HG03060 (cell line): ENCODE measurements around the gene MT1H.

Experiments used
- ATAC-seq: cut with Tn5 transposase; IDR thresholded peaks from one replicate; pipeline ENCODE4 v1.9.1; 2021; ENCODE audit warnings: low read depth, moderate number of reproducible peaks; ENCODE audit not compliant: unreplicated experiment

Gene MT1H

GRCh38 chr16:56682703-56683397 is 13.2 kb downstream of the MT1H start:
- ATAC-seq = no peak

- no peak for ATAC-seq
Measured at GRCh38 chr16:56683424-56684172, 14.0 kb downstream of the MT1H start.

GRCh38 chr16:56684256-56684925 is 14.8 kb downstream of the MT1H start:
- no peak for ATAC-seq

GRCh38 chr16:56684926-56685590 is 15.4 kb downstream of the MT1H start:
- ATAC-seq = no peak

DNA sequence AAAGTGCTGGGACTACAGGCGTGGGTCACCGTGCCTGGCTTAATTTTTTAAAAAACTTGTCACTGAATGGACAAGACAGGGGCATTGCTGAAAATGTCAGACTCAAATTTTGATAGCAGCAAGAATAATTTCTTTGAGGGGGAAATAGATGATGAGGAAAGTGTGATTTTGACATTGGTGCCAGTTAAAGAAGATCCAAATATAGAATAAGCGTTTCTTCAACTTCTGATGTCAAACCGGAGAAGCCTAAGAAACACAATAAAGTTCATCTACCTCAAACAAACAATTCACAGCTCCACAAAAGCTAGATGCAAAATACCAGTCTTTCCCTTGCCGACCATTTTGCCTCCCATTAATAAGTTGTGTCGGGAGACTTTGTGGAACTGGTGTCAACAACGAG is 17.1 kb downstream of the MT1H start:
- ATAC-seq = no peak

- ATAC-seq = no peak
Measured at GRCh38 chr16:56688762-56689161, 19.1 kb downstream of the MT1H start.

DNA sequence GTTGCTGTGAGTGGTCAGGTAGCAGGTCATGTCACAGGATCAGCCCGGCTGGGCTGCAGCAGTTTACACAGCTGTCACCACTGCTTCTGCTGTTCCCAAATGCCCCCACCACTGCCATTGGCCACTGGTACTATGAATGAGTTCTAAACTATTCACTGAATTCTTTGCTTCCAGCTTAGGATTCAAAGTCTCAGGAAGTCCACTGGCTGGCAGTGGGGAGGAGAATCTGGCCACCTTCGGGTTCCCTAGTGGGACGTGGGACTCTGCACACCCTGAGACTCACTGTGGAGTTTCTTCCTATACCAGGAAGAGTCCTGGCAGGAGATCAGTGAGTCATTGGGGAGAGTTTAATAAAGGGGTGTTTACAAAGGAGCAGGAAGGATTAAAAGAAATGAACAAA is 19.6 kb downstream of the MT1H start:
- ATAC-seq = no peak

GRCh38 chr16:56690420-56691122 is 21.0 kb downstream of the MT1H start:
- no peak for ATAC-seq

DNA sequence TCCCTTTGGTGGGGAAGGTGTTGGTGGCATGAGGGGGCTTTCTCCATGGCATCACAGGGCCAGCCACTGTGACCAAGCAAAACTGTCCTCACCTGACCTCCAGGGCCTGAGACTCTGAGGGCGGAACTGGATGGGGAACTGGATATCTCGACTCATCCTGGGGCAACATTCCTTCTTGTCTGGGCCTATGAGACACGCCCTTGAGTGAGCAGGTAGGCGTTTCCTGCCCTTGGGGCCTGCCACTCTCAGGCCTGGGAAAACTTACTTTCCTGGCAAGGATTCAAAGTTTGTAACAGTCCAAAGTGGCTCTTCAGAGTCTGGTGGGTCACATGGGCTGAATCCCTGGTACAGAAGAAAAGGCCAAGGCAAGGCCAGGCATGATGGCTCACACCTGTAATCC is 22.3 kb downstream of the MT1H start:
- ATAC-seq = no peak

DNA sequence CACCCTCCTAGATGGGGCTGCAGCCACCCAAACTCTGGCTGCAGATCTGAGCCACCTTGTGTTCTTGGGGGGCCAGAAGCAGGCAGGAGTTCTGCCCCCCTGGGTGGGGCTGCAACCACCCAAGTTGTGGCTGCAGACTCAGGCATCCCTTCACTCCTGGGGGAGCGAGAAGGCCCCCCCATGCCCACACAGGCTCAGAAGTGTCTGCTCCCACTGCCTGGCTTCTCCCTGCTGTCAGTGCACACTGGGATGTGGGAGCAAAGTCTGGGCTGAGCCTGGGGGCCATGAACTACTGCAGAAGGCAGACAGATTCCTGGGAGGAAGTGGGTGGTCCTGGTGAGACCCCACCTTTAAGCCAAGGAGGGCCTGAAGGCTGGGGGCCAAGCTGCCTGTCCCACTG is 25.6 kb downstream of the MT1H start:
- no peak for ATAC-seq

- ATAC-seq = no peak
Measured at GRCh38 chr16:56697456-56698155, 28.0 kb downstream of the MT1H start.

- ATAC-seq = no peak
Measured at GRCh38 chr16:56700195-56700594, 30.6 kb downstream of the MT1H start.

DNA sequence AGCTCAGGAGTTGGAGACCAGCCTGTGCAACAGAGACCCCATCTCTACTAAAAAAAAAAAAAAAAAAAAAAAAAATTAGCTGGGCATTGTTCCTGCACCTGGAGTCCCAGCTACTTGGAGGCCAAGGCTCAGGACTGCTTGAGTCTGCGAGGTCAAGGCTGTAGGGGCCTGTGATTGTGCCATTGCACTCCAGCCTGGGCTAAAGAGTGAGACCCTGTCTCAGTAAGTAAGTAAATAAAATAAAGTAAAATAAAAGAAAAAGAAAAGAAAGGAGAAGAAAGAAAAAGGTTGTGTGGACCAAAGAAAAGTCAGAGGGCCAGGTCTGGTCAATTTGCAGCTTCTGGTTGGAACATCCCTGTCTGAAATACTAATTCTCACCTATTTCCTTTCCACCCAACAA is 31.0 kb downstream of the MT1H start:
- no peak for ATAC-seq

- ATAC-seq = no peak
Measured at GRCh38 chr16:56701534-56701933, 31.9 kb downstream of the MT1H start.

GRCh38 chr16:56702836-56703235 is 33.2 kb downstream of the MT1H start:
- no peak for ATAC-seq

GRCh38 chr16:56708525-56709442 is 39.2 kb downstream of the MT1H start:
- ATAC-seq = no peak

DNA sequence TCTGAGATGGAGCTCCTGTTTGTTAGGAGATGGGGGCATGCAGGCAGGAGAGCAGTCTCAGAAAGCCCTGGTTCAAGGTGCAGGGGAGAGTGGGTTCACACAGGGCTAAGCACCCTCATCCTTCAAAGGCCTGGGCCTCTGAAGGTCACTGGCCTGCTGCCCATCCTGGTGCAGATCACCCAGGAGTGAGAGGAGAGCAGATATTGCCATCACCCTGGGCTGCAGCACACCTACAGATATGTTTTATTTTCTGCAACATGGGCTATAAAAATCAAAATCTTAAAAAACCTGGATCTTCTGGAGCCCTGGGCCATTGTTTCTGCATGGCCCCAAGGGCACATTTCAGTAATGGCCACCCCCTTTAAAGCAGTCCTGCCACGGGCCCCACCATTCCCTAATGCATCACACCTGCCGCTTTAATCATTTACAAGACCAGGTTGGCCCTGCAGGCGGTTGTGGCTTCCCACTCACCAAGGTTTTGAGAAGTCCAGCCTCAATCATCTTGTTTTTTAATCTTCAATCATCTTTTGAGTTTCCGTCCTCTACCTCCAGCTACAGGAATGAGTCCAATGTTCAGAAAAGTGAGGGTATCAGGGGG is 39.9 kb downstream of the MT1H start:
- ATAC-seq = no peak

GRCh38 chr16:56710181-56710737 is 40.6 kb downstream of the MT1H start:
- ATAC-seq = no peak
